22Rv1 (cell line): Measurements from ENCODE around the gene STAT4.

ENCODE experiments used
- ZFX ChIP-seq: fragments of 450-650 bp; IDR thresholded peaks from 2 replicates; pipeline ENCODE4 v1.6.1; 2017; ENCODE audit warnings: antibody characterized with exemption, borderline replicate concordance
- TF ChIP-seq, protein P1 (sequence below): fragments of 450-650 bp; IDR thresholded peaks from 2 replicates; pipeline ENCODE4 v1.5.1; 2017; ENCODE audit warnings: mild to moderate bottlenecking

- TF ChIP-seq, protein P1, sequence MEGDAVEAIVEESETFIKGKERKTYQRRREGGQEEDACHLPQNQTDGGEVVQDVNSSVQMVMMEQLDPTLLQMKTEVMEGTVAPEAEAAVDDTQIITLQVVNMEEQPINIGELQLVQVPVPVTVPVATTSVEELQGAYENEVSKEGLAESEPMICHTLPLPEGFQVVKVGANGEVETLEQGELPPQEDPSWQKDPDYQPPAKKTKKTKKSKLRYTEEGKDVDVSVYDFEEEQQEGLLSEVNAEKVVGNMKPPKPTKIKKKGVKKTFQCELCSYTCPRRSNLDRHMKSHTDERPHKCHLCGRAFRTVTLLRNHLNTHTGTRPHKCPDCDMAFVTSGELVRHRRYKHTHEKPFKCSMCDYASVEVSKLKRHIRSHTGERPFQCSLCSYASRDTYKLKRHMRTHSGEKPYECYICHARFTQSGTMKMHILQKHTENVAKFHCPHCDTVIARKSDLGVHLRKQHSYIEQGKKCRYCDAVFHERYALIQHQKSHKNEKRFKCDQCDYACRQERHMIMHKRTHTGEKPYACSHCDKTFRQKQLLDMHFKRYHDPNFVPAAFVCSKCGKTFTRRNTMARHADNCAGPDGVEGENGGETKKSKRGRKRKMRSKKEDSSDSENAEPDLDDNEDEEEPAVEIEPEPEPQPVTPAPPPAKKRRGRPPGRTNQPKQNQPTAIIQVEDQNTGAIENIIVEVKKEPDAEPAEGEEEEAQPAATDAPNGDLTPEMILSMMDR: no peak
- no peak for TF ChIP-seq ZFX
Measured at GRCh38 chr2:191006997-191007783, 143.6 kb downstream of the STAT4 start.
